ENCODE results near the gene THPO. TPM values are rescaled to one million over a fixed set of nuclear protein-coding genes. Genes with fewer than 3 reads are reported as not detected.

The THPO gene
- total and polyA plus RNA-seq, 2 donors (not counting 3 experiments of a cell fraction or from before 2014, with no cell fraction given): 0.08 TPM; not detected in 1

DNA sequence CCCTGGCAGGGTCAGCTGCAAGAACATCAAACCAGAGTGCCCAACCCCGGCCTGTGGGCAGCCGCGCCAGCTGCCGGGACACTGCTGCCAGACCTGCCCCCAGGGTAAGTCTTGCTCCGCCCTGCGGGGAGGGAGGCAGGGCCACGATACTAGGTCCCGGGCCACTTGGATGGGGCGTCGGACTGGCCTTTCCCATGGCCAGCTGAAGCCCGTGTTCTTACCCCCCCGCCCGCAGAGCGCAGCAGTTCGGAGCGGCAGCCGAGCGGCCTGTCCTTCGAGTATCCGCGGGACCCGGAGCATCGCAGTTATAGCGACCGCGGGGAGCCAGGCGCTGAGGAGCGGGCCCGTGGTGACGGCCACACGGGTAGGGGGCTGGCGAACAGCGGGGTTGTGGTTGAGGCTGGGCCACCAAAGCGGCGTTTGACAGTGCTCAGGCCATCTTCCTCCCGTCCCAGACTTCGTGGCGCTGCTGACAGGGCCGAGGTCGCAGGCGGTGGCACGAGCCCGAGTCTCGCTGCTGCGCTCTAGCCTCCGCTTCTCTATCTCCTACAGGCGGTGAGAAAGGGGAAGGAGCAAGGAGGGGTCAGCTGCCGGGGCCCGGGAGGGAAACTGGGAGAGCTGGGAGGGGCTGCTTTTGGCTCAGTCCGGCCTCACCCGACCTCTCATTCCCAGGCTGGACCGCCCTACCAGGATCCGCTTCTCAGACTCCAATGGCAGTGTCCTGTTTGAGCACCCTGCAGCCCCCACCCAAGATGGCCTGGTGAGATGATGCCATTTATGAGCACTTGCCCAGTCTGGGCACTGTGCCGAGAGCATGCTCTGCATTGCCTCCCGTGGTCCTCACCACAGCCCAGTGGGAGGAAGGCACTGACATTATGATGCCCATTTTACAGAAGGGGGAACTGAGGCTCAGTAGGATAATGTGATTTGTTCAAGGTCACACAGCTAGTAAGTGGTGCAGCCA, 3.5 kb upstream of the THPO start:
- Histone ChIP-seq H3K4me1 (ENCODE audit: control insufficient read depth, extremely low read depth, insufficient read depth, low read length) (peaks cover 10% of the 10 kb centered on the region), H3K4me3 (replicated peaks in 1 of 3; ENCODE audit: insufficient read depth in 1 of 3, low read depth in 1 of 3, low read length in 3 of 3) (no peak overlapping the region), H3K9me3 (replicated peaks; ENCODE audit: control insufficient read depth, insufficient read depth, low read length) (no peaks in the 10 kb centered on the region), H3K4me2 (ENCODE audit: insufficient read depth, low read length) (peak overlapping the region; percentile 49), H3K79me2 (ENCODE audit: control insufficient read depth, insufficient read depth, low read length) (no peaks in the 10 kb centered on the region), H3K9me1 (replicated peaks; ENCODE audit: control insufficient read depth, extremely low read depth, insufficient read depth, low read length) (no peaks in the 10 kb centered on the region), H3K27me3 (ENCODE audit: control insufficient read depth in 2 of 2, insufficient read depth in 2 of 2, low read length in 2 of 2) (peaks cover 36 to 48% of the 10 kb centered on the region in 2 experiments), H4K20me1 (replicated peaks; ENCODE audit: control insufficient read depth, extremely low read depth, insufficient read depth, low read length) (no peaks in the 10 kb centered on the region), H2AFZ (ENCODE audit: low read depth, low read length) (peak overlapping the region; percentile 53), H3K9ac (replicated peaks; ENCODE audit: extremely low read depth, insufficient read depth, low read length) (no peak overlapping the region), H3K27ac (ENCODE audit: insufficient read depth, low read depth, low read length) (no peak overlapping the region), H3K36me3 (ENCODE audit: control insufficient read depth in 2 of 2, extremely low read depth in 1 of 2, insufficient read depth in 2 of 2, low read length in 2 of 2) (no peaks in the 10 kb centered on the region)
- FAIRE-seq (no peak), DNase-seq (ENCODE audit: low read depth, low spot score) (no peak)
- intact Hi-C loops (cut with micrococcal nuclease) (loop anchor here (5.0 kb wide), 1 partner anchor 359 kb away; no protein-coding TSS in a partner anchor), dilution Hi-C loops (cut with MboI; ENCODE audit: extremely low pct_ligation_motif_present, low sequenced_read_pairs) (no loop called here)
- BruUV-seq (replicated peaks): no TSS peak
- TF ChIP-seq POLR2AphosphoS5 (IDR thresholded peaks at IDR 0.05; ENCODE audit: insufficient read depth, low read depth, low read length) (no peak), EZH2 (IDR thresholded peaks at IDR 0.05; ENCODE audit: borderline replicate concordance, low read depth, low read length, severe bottlenecking) (peak; percentile 87), POLR2A (IDR thresholded peaks at IDR 0.05; ENCODE audit: low read depth, low read length) (no peak), MYC (IDR thresholded peaks at IDR 0.05; ENCODE audit: low read depth, low read length) (no peak), GATA2 (IDR thresholded peaks at IDR 0.05; ENCODE audit: insufficient read depth, insufficient read length, low read depth, low read length) (no peak), FOS (IDR thresholded peaks at IDR 0.05; ENCODE audit: borderline replicate concordance, insufficient read depth, low read length) (no peak), JUN (IDR thresholded peaks at IDR 0.05; ENCODE audit: borderline replicate concordance, insufficient read depth, insufficient read length, low read depth) (no peak)
- TF ChIP-seq, protein P1, sequence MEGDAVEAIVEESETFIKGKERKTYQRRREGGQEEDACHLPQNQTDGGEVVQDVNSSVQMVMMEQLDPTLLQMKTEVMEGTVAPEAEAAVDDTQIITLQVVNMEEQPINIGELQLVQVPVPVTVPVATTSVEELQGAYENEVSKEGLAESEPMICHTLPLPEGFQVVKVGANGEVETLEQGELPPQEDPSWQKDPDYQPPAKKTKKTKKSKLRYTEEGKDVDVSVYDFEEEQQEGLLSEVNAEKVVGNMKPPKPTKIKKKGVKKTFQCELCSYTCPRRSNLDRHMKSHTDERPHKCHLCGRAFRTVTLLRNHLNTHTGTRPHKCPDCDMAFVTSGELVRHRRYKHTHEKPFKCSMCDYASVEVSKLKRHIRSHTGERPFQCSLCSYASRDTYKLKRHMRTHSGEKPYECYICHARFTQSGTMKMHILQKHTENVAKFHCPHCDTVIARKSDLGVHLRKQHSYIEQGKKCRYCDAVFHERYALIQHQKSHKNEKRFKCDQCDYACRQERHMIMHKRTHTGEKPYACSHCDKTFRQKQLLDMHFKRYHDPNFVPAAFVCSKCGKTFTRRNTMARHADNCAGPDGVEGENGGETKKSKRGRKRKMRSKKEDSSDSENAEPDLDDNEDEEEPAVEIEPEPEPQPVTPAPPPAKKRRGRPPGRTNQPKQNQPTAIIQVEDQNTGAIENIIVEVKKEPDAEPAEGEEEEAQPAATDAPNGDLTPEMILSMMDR (IDR thresholded peaks at IDR 0.05; ENCODE audit: extremely low read depth in 1 of 2, insufficient read depth in 1 of 2, low read depth in 1 of 2, low read length in 2 of 2): no peak
- POLR2A ChIA-PET: no interaction called here
- CTCF ChIA-PET: interaction anchor here (0.6 to 3.0 kb wide), 2 partner anchors 10 to 85 kb away, joined by 3 to 21 read pairs; no protein-coding TSS in a partner anchor

Measured in endothelial cell of umbilical vein (primary cell).